Tibial nerve (tissue), 4 donors: Measurements from ENCODE around the gene IL16.

Experiments
- EP300 ChIP-seq, 2 donors: sonication (generic); formaldehyde crosslinking; IDR thresholded peaks; one replicate each; pipeline ENCODE4 v1.6.1; 2017; ENCODE audit warnings: antibody characterized with exemption in 2 of 2, mild to moderate bottlenecking in 1 of 2
- POLR2A ChIP-seq, 2 donors: fragments of 450-650 bp; IDR thresholded peaks; one replicate each; pipeline ENCODE4 v1.6.1; 2017; ENCODE audit warnings: antibody characterized with exemption in 2 of 2, mild to moderate bottlenecking in 2 of 2, moderate library complexity in 2 of 2
- TF ChIP-seq, protein P1 (sequence below), 5 experiments: fragments of 200-600 bp in 3 of 5; fragments of 450-650 bp in 2 of 5; sonication (generic) in 3 of 5; IDR thresholded peaks; one replicate each; pipeline ENCODE4 v1.5.1; 2016 to 2019; ENCODE audit warnings: antibody characterized with exemption in 5 of 5, mild to moderate bottlenecking in 3 of 5, moderate library complexity in 2 of 5

GRCh38 chr15:81282911-81283310, 86.2 kb downstream of the IL16 start:
- TF ChIP-seq, protein P1, sequence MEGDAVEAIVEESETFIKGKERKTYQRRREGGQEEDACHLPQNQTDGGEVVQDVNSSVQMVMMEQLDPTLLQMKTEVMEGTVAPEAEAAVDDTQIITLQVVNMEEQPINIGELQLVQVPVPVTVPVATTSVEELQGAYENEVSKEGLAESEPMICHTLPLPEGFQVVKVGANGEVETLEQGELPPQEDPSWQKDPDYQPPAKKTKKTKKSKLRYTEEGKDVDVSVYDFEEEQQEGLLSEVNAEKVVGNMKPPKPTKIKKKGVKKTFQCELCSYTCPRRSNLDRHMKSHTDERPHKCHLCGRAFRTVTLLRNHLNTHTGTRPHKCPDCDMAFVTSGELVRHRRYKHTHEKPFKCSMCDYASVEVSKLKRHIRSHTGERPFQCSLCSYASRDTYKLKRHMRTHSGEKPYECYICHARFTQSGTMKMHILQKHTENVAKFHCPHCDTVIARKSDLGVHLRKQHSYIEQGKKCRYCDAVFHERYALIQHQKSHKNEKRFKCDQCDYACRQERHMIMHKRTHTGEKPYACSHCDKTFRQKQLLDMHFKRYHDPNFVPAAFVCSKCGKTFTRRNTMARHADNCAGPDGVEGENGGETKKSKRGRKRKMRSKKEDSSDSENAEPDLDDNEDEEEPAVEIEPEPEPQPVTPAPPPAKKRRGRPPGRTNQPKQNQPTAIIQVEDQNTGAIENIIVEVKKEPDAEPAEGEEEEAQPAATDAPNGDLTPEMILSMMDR (IDR thresholded peaks at IDR 0.05): no peak
- TF ChIP-seq POLR2A (IDR thresholded peaks at IDR 0.05) (no peak), EP300 (IDR thresholded peaks at IDR 0.05) (no peak)
